GM12878 (cell line): ENCODE measurements around the gene HIBCH. TPM values are rescaled to one million over a fixed set of nuclear protein-coding genes. Genes with fewer than 3 reads are reported as not detected.

Experiments used
- ATAC-seq: fragments of 200-7000 bp; cut with Tn5 transposase; 3 replicates; pipeline ENCODE4 v1.9.1; 2020; ENCODE audit warnings: mild to moderate bottlenecking, moderate library complexity
- BruUV-seq: library from RNA; stranded (reverse); fragments of 400-500 nt; replicated peaks from 2 replicates; lab custom pipeline; 2021; lab: Mats Ljungman, UMichigan
- CTCF ChIA-PET: fragments of 300-600 bp; sonication (Branson Sonifier 250); formaldehyde crosslinking; extraction: SDS; loops from one replicate; lab custom pipeline; 2021; ENCODE audit warnings: inconsistent platforms; lab: Yijun Ruan, JAX
- POLR2A ChIA-PET: fragments of 350-600 bp; formaldehyde crosslinking; extraction: SDS; loops from one replicate; lab custom pipeline; 2021; ENCODE audit warnings: inconsistent platforms; lab: Charles Lee
- RAD21 ChIA-PET: fragments of 300-600 bp; sonication (Branson Sonifier 250); formaldehyde crosslinking; loops from one replicate; lab custom pipeline; 2023; ENCODE audit warnings: antibody characterized with exemption; ENCODE audit not compliant: unreplicated experiment; lab: Charles Lee
- SMC1A ChIA-PET: fragments of 300-600 bp; sonication (Branson Sonifier 250); formaldehyde crosslinking; loops from one replicate; lab custom pipeline; 2023; ENCODE audit not compliant: unreplicated experiment, uncharacterized antibody; lab: Charles Lee
- DNase-seq: peaks from one replicate; pipeline ENCODE4 v3.0.0-alpha.2; 2011; ENCODE audit warnings: low read depth, low spot score
- FAIRE-seq: peaks from 3 replicates; lab custom pipeline; 2011; peaks lifted over from hg19 to GRCh38; lab: Jason Lieb, UNC
- H2AFZ ChIP-seq: 2 replicates; pipeline ENCODE4 v1.6.0; 2011; ENCODE audit warnings: low read depth, low read length, control low read depth; ENCODE audit not compliant: control insufficient read depth
- H3K27ac ChIP-seq: 2 replicates; pipeline ENCODE4 v1.5.1; 2011; ENCODE audit warnings: control low read depth; ENCODE audit not compliant: control insufficient read depth, insufficient read depth
- H3K27me3 ChIP-seq, 2 experiments: replicated peaks in 1 of 2; 2 replicates each; pipeline versions ENCODE4 v1.6.0 to v1.6.1; 2011; ENCODE audit warnings: low read length in 1 of 2; ENCODE audit not compliant: control insufficient read depth in 2 of 2, insufficient read depth in 2 of 2
- H3K36me3 ChIP-seq, 2 experiments: 2 replicates each; pipeline ENCODE4 v1.5.1; 2011; ENCODE audit warnings: low read length in 1 of 2; ENCODE audit not compliant: control insufficient read depth in 2 of 2, insufficient read depth in 2 of 2
- H3K4me1 ChIP-seq: 2 replicates; pipeline ENCODE4 v1.6.1; 2011; ENCODE audit warnings: mild to moderate bottlenecking, low read length, moderate library complexity, mixed read lengths; ENCODE audit not compliant: control insufficient read depth, insufficient read depth
- H3K4me2 ChIP-seq: 2 replicates; pipeline ENCODE4 v1.6.0; 2011; ENCODE audit warnings: control low read depth; ENCODE audit not compliant: control insufficient read depth, insufficient read depth
- H3K4me3 ChIP-seq: fragments of 200-600 bp; sonication (generic); 2 replicates; pipeline ENCODE4 v1.5.1; 2016
- H3K79me2 ChIP-seq: 2 replicates; pipeline ENCODE4 v1.6.0; 2011; ENCODE audit warnings: low read length; ENCODE audit not compliant: control insufficient read depth, insufficient read depth
- H3K9ac ChIP-seq: 2 replicates; pipeline ENCODE4 v1.8.0; 2011; ENCODE audit warnings: low read length, control low read depth, mixed read lengths; ENCODE audit not compliant: control insufficient read depth, insufficient read depth
- H3K9me3 ChIP-seq: replicated peaks from 3 replicates; pipeline ENCODE4 v1.5.1; 2011; ENCODE audit warnings: mild to moderate bottlenecking, low read length; ENCODE audit not compliant: control insufficient read depth, insufficient read depth
- H4K20me1 ChIP-seq: 2 replicates; pipeline ENCODE4 v1.6.0; 2011; ENCODE audit not compliant: control insufficient read depth, insufficient read depth
- CEBPZ ChIP-seq: fragments of 150-350 bp; IDR thresholded peaks from 2 replicates; pipeline ENCODE4 v1.6.1; 2016; ENCODE audit warnings: low read depth, low read length
- ELK1 ChIP-seq: IDR thresholded peaks from 2 replicates; pipeline ENCODE4 v1.6.1; 2012; ENCODE audit warnings: low read depth, low read length, improper control_type of control experiment
- ESRRA ChIP-seq: IDR thresholded peaks from 2 replicates; pipeline ENCODE4 v1.6.1; 2012; ENCODE audit warnings: mild to moderate bottlenecking, low read length, improper control_type of control experiment
- KDM1A ChIP-seq: fragments of 200-600 bp; sonication (generic); IDR thresholded peaks from 2 replicates; pipeline ENCODE4 v1.6.1; 2016; ENCODE audit warnings: borderline replicate concordance
- MEF2B ChIP-seq: fragments of 450-650 bp; IDR thresholded peaks from 2 replicates; pipeline ENCODE4 v1.6.1; 2018; ENCODE audit warnings: mild to moderate bottlenecking, moderate library complexity; ENCODE audit not compliant: partially characterized antibody, poor library complexity, severe bottlenecking
- NR2C2 ChIP-seq: IDR thresholded peaks from 2 replicates; pipeline ENCODE4 v1.6.1; 2011; ENCODE audit warnings: borderline replicate concordance, low read depth; ENCODE audit not compliant: control insufficient read depth, insufficient read length
- POLR2AphosphoS5 ChIP-seq: IDR thresholded peaks from 2 replicates; pipeline ENCODE4 v1.6.1; 2011; ENCODE audit warnings: mild to moderate bottlenecking, low read length, inconsistent platforms
- REST ChIP-seq: IDR thresholded peaks from 2 replicates; pipeline ENCODE4 v1.6.1; 2012; ENCODE audit warnings: mild to moderate bottlenecking, low read depth, low read length
- RFX5 ChIP-seq: IDR thresholded peaks from 2 replicates; pipeline ENCODE4 v1.6.1; 2011; ENCODE audit warnings: low read depth, low read length, improper control_type of control experiment
- STAT3 ChIP-seq: IDR thresholded peaks from 2 replicates; pipeline ENCODE4 v1.6.1; 2011; ENCODE audit warnings: low read depth, low read length, improper control_type of control experiment
- ZNF592 ChIP-seq: fragments of 450-650 bp; IDR thresholded peaks from 2 replicates; pipeline ENCODE4 v1.6.1; 2017; ENCODE audit warnings: mild to moderate bottlenecking, moderate library complexity
- WGBS: methylation state at CpG from one replicate; pipeline ENCODE4 v1.1.6; 2016; ENCODE audit warnings: low lambda C conversion rate; ENCODE audit not compliant: insufficient replicate concordance, insufficient coverage; ENCODE audit errors: missing lambda C conversion rate; 5-methylcytosine and 5-hydroxymethylcytosine counted together
- in situ Hi-C: fragments of 300-500 bp; cut with MboI; formaldehyde crosslinking; loops from 9 replicates; pipeline ENCODE4 v1.14.3; 2018; ENCODE audit warnings: mixed read lengths
- intact Hi-C: fragments of 100-400 bp; cut with micrococcal nuclease; formaldehyde crosslinking; loops from one replicate; pipeline ENCODE4 v1.14.2; 2022; ENCODE audit not compliant: unreplicated experiment
- polyA plus RNA-seq, 11 experiments: library from polyadenylated mRNA; depleted of rRNA in 4 of 11; unstranded in 6 of 11; stranded (reverse) in 5 of 11; fragments of >200 nt; fragmentation: Nextera tagmentation in 4 of 11; fragmentation: Illumina TruSeq in 1 of 11; extraction: Ambion mirVana in 4 of 11; extraction: Trizol in 1 of 11; gene quantifications; 1 replicate in 1 of 11; 2 replicates in 10 of 11; pipeline versions ENCODE4 v1.2.1 to v1.2.3, GENCODE V29; 2011 to 2016; ENCODE audit warnings: inconsistent platforms in 2 of 11, missing spikeins in 2 of 11, low read depth in 1 of 11
- total RNA-seq, 4 experiments: library from RNA; depleted of rRNA in 3 of 4; stranded (reverse); fragments of >200 nt in 3 of 4; fragmentation: Illumina TruSeq in 1 of 4; extraction: Trizol in 1 of 4; gene quantifications; 2 replicates each; pipeline versions ENCODE4 v1.2.1 to v1.2.3, GENCODE V29; 2013 to 2021

Gene HIBCH
- total and polyA plus RNA-seq, 10 of the 15 experiments (the other 5 are each of a cell fraction or from before 2014, with no cell fraction given): 22.3 to 81.0 (median 37.4) TPM

- ChIA-PET SMC1A (interaction anchor here (0.7 to 4.3 kb wide), 12 partner anchors 9 to 329 kb away, joined by 3 to 44 read pairs (median 3); partner anchors contain the start of gene INPP1), POLR2A (interaction anchor here (1.3 to 4.0 kb wide), 4 partner anchors 17 to 142 kb away, joined by 3 to 19 read pairs (median 10); partner anchors contain the start of genes HIBCH and INPP1), CTCF (interaction anchor here (0.9 to 4.8 kb wide), 8 partner anchors 9 to 272 kb away, joined by 3 to 48 read pairs (median 5); partner anchors contain the start of gene INPP1), RAD21 (interaction anchor here (0.7 to 4.0 kb wide), 6 partner anchors 9 to 316 kb away, joined by 3 to 36 read pairs (median 3); partner anchors contain the start of gene INPP1)
- DNase-seq (no peak), FAIRE-seq (no peak), ATAC-seq (no peak)
- Histone ChIP-seq H4K20me1 (no peaks in the 10 kb centered on the region), H3K4me2 (peak overlapping the region; percentile 95; the same call in 1 of the 2 replicates), H3K79me2 (peaks cover 5% of the 10 kb centered on the region), H3K9me3 (no peaks in the 10 kb centered on the region), H3K27me3 (no peaks in the 10 kb centered on the region), H3K9ac (no peak overlapping the region), H3K27ac (no peak overlapping the region), H2AFZ (peak overlapping the region; percentile 85), H3K4me3 (no peak overlapping the region), H3K36me3 (no peaks in the 10 kb centered on the region), H3K4me1 (peaks cover 8% of the 10 kb centered on the region)
- no TSS peak for BruUV-seq
- in situ Hi-C loops: no loop called here
- WGBS: 89% methylated on average over 3 of the region's 3 CpGs
- intact Hi-C loops: no loop called here
- no peak for TF ChIP-seq ELK1
- TF ChIP-seq ESRRA: no peak
- no peak for TF ChIP-seq CEBPZ
- no peak for TF ChIP-seq MEF2B
- no peak for TF ChIP-seq REST
- no peak for TF ChIP-seq ZNF592
- no peak for TF ChIP-seq STAT3
- no peak for TF ChIP-seq KDM1A
- TF ChIP-seq POLR2AphosphoS5: no peak
- no peak for TF ChIP-seq NR2C2
- no peak for TF ChIP-seq RFX5
Measured at GRCh38 chr2:190360965-190361364, 41.3 kb upstream of the HIBCH start.
